ENCODE measurements around the gene NOC3L. TPM values are rescaled to one million over a fixed set of nuclear protein-coding genes. Genes with fewer than 3 reads are reported as not detected.
"Not testable (repeated sequence)": the region's sequence is repeated elsewhere in the genome, so short reads cannot be mapped to it uniquely, and the experiment has no call there.

NOC3L gene
- total and polyA plus RNA-seq, 5 donors: 3.3 to 12.8 (median 10.4) TPM

- no peaks in the 10 kb centered on the region for H3K9me3 ChIP-seq (ENCODE audit: control insufficient read depth, low read length)
- no peak for ATAC-seq
- no peaks in the 10 kb centered on the region for H3K4me1 ChIP-seq (ENCODE audit: control insufficient read depth, insufficient read depth, low read length)
- no peak overlapping the region for H3K4me3 ChIP-seq (ENCODE audit: low read length)
- WGBS: 71% methylated on average over 4 of the region's 4 CpGs
- DNase-seq: peak in 1 of 3 donors; percentile 54
- intact Hi-C loops (cut with DNase I): loop anchor here in 3 of 4 donors (5.0 to 10.0 kb wide), 2 partner anchors 81 to 84 kb away; no protein-coding TSS in a partner anchor
- H3K27me3 ChIP-seq (ENCODE audit: control insufficient read depth, insufficient read depth): no peaks in the 10 kb centered on the region
- no peak overlapping the region for H3K27ac ChIP-seq (ENCODE audit: low read length)
Measured at GRCh38 chr10:94361171-94361794, 1.5 kb downstream of the NOC3L start.

GRCh38 chr10:94358480-94358879 is 4.3 kb downstream of the NOC3L start:
- 53% methylated on average over 2 of the region's 2 CpGs for WGBS
- no peaks in the 10 kb centered on the region for H3K9me3 ChIP-seq (ENCODE audit: control insufficient read depth, low read length)
- no peaks in the 10 kb centered on the region for H3K27me3 ChIP-seq (ENCODE audit: control insufficient read depth, insufficient read depth)
- no peak overlapping the region for H3K4me3 ChIP-seq (ENCODE audit: low read length)
- H3K4me1 ChIP-seq (ENCODE audit: control insufficient read depth, insufficient read depth, low read length): no peaks in the 10 kb centered on the region
- DNase-seq (no peak), ATAC-seq (no peak)
- H3K27ac ChIP-seq (ENCODE audit: low read length): no peak overlapping the region
- intact Hi-C loops (cut with DNase I): no loop called here

GRCh38 chr10:94357193-94357592 is 5.5 kb downstream of the NOC3L start:
- DNase-seq (no peak), ATAC-seq (no peak)
- WGBS: 97% methylated on average over 3 of the region's 3 CpGs
- intact Hi-C loops (cut with DNase I): no loop called here
- Histone ChIP-seq H3K4me1 (ENCODE audit: control insufficient read depth, insufficient read depth, low read length) (no peaks in the 10 kb centered on the region), H3K4me3 (ENCODE audit: low read length) (no peak overlapping the region), H3K27ac (ENCODE audit: low read length) (no peak overlapping the region), H3K27me3 (ENCODE audit: control insufficient read depth, insufficient read depth) (no peaks in the 10 kb centered on the region), H3K9me3 (ENCODE audit: control insufficient read depth, low read length) (no peaks in the 10 kb centered on the region)

- Histone ChIP-seq H3K4me1 (ENCODE audit: control insufficient read depth, insufficient read depth, low read length) (no peaks in the 10 kb centered on the region), H3K9me3 (ENCODE audit: control insufficient read depth, low read length) (no peaks in the 10 kb centered on the region), H3K27ac (ENCODE audit: low read length) (no peak overlapping the region), H3K27me3 (ENCODE audit: control insufficient read depth, insufficient read depth) (no peaks in the 10 kb centered on the region), H3K4me3 (ENCODE audit: low read length) (no peak overlapping the region)
- ATAC-seq: no peak
- intact Hi-C loops (cut with DNase I): no loop called here
- no peak for DNase-seq
- WGBS: 98% methylated on average over 2 of the region's 2 CpGs
Measured at GRCh38 chr10:94355841-94356240, 6.9 kb downstream of the NOC3L start.

- H3K9me3 ChIP-seq (ENCODE audit: control insufficient read depth, low read length): no peaks in the 10 kb centered on the region
- no peak overlapping the region for H3K4me3 ChIP-seq (ENCODE audit: low read length)
- no peaks in the 10 kb centered on the region for H3K27me3 ChIP-seq (ENCODE audit: control insufficient read depth, insufficient read depth)
- ATAC-seq (no peak), DNase-seq (no peak)
- intact Hi-C loops (cut with DNase I): no loop called here
- no peak overlapping the region for H3K27ac ChIP-seq (ENCODE audit: low read length)
- no peaks in the 10 kb centered on the region for H3K4me1 ChIP-seq (ENCODE audit: control insufficient read depth, insufficient read depth, low read length)
- 93% methylated on average over 3 of the region's 3 CpGs for WGBS
Measured at GRCh38 chr10:94353336-94353735, 9.4 kb downstream of the NOC3L start.

GRCh38 chr10:94351089-94351488 is 11.7 kb downstream of the NOC3L start:
- H3K4me1 ChIP-seq (ENCODE audit: control insufficient read depth, insufficient read depth, low read length): no peaks in the 10 kb centered on the region
- intact Hi-C loops (cut with DNase I): no loop called here
- no peak overlapping the region for H3K4me3 ChIP-seq (ENCODE audit: low read length)
- no peaks in the 10 kb centered on the region for H3K27me3 ChIP-seq (ENCODE audit: control insufficient read depth, insufficient read depth)
- DNase-seq (no peak), ATAC-seq (no peak)
- no peak overlapping the region for H3K27ac ChIP-seq (ENCODE audit: low read length)
- no peaks in the 10 kb centered on the region for H3K9me3 ChIP-seq (ENCODE audit: control insufficient read depth, low read length)

GRCh38 chr10:94350500-94350899 is 12.2 kb downstream of the NOC3L start:
- WGBS: 90% methylated on average over 4 of the region's 4 CpGs
- H3K27me3 ChIP-seq (ENCODE audit: control insufficient read depth, insufficient read depth); H3K4me1 ChIP-seq (ENCODE audit: control insufficient read depth, insufficient read depth, low read length); ATAC-seq; intact Hi-C loops (cut with DNase I); H3K9me3 ChIP-seq (ENCODE audit: control insufficient read depth, low read length); H3K4me3 ChIP-seq (ENCODE audit: low read length); DNase-seq; H3K27ac ChIP-seq (ENCODE audit: low read length): not testable (repeated sequence)

- ATAC-seq: no peak
- H3K4me1 ChIP-seq (ENCODE audit: control insufficient read depth, insufficient read depth, low read length): no peaks in the 10 kb centered on the region
- H3K27ac ChIP-seq (ENCODE audit: low read length): no peak overlapping the region
- no peak for DNase-seq
- WGBS: 44% methylated on average over 3 of the region's 3 CpGs
- H3K27me3 ChIP-seq (ENCODE audit: control insufficient read depth, insufficient read depth): no peaks in the 10 kb centered on the region
- no peak overlapping the region for H3K4me3 ChIP-seq (ENCODE audit: low read length)
- no peaks in the 10 kb centered on the region for H3K9me3 ChIP-seq (ENCODE audit: control insufficient read depth, low read length)
- intact Hi-C loops (cut with DNase I): no loop called here
Measured at GRCh38 chr10:94349327-94349726, 13.4 kb downstream of the NOC3L start.

GRCh38 chr10:94344522-94345122 is 18.1 kb downstream of the NOC3L start:
- 90% methylated on average over 6 of the region's 6 CpGs for WGBS
- H3K27me3 ChIP-seq (ENCODE audit: control insufficient read depth, insufficient read depth): no peaks in the 10 kb centered on the region
- no peak overlapping the region for H3K27ac ChIP-seq (ENCODE audit: low read length)
- DNase-seq: no peak
- H3K9me3 ChIP-seq (ENCODE audit: control insufficient read depth, low read length): no peaks in the 10 kb centered on the region
- H3K4me3 ChIP-seq (ENCODE audit: low read length): no peak overlapping the region
- ATAC-seq: no peak
- intact Hi-C loops (cut with DNase I): no loop called here
- no peaks in the 10 kb centered on the region for H3K4me1 ChIP-seq (ENCODE audit: control insufficient read depth, insufficient read depth, low read length)

GRCh38 chr10:94343151-94343550 is 19.6 kb downstream of the NOC3L start:
- Histone ChIP-seq H3K27ac (ENCODE audit: low read length) (no peak overlapping the region), H3K4me3 (ENCODE audit: low read length) (no peak overlapping the region), H3K4me1 (ENCODE audit: control insufficient read depth, insufficient read depth, low read length) (no peaks in the 10 kb centered on the region), H3K27me3 (ENCODE audit: control insufficient read depth, insufficient read depth) (no peaks in the 10 kb centered on the region), H3K9me3 (ENCODE audit: control insufficient read depth, low read length) (no peaks in the 10 kb centered on the region)
- no peak for ATAC-seq
- DNase-seq: no peak
- WGBS: 97% methylated on average over 3 of the region's 3 CpGs
- intact Hi-C loops (cut with DNase I): no loop called here

GRCh38 chr10:94334857-94335256 is 27.9 kb downstream of the NOC3L start:
- no peak overlapping the region for H3K27ac ChIP-seq (ENCODE audit: low read length)
- intact Hi-C loops (cut with DNase I): no loop called here
- no peak for DNase-seq
- WGBS: 95% methylated on average over 3 of the region's 3 CpGs
- no peaks in the 10 kb centered on the region for H3K27me3 ChIP-seq (ENCODE audit: control insufficient read depth, insufficient read depth)
- no peak for ATAC-seq
- no peaks in the 10 kb centered on the region for H3K9me3 ChIP-seq (ENCODE audit: control insufficient read depth, low read length)
- H3K4me1 ChIP-seq (ENCODE audit: control insufficient read depth, insufficient read depth, low read length): no peaks in the 10 kb centered on the region
- H3K4me3 ChIP-seq (ENCODE audit: low read length): no peak overlapping the region

- H3K27me3 ChIP-seq (ENCODE audit: control insufficient read depth, insufficient read depth): no peaks in the 10 kb centered on the region
- no peaks in the 10 kb centered on the region for H3K9me3 ChIP-seq (ENCODE audit: control insufficient read depth, low read length)
- H3K4me1 ChIP-seq (ENCODE audit: control insufficient read depth, insufficient read depth, low read length): no peaks in the 10 kb centered on the region
- ATAC-seq (no peak), DNase-seq (no peak)
- H3K4me3 ChIP-seq (ENCODE audit: low read length): no peak overlapping the region
- intact Hi-C loops (cut with DNase I): no loop called here
- H3K27ac ChIP-seq (ENCODE audit: low read length): no peak overlapping the region
- 68% methylated on average over 2 of the region's 2 CpGs for WGBS
Measured at GRCh38 chr10:94333051-94333450, 29.7 kb downstream of the NOC3L start.

All from right cardiac atrium (tissue), 5 donors.